Mucosa of stomach (tissue), 1 donor: Measurements from ENCODE around the gene NADSYN1.

ENCODE experiments used
- H3K27me3 ChIP-seq: one replicate; pipeline ENCODE4 v1.7.0; 2013; ENCODE audit warnings: mild to moderate bottlenecking, low read length; ENCODE audit not compliant: control insufficient read depth, insufficient read depth
- H3K36me3 ChIP-seq: one replicate; pipeline ENCODE4 v1.7.0; 2013; ENCODE audit warnings: low read length; ENCODE audit not compliant: control insufficient read depth, insufficient read depth
- H3K4me1 ChIP-seq: one replicate; pipeline ENCODE4 v1.7.0; 2013; ENCODE audit warnings: mild to moderate bottlenecking, low read length; ENCODE audit not compliant: control insufficient read depth, insufficient read depth
- H3K4me3 ChIP-seq: one replicate; pipeline ENCODE4 v1.7.0; 2013; ENCODE audit warnings: low read length
- H3K9ac ChIP-seq: one replicate; pipeline ENCODE4 v1.7.0; 2013; ENCODE audit warnings: mild to moderate bottlenecking, low read length, moderate library complexity
- H3K9me3 ChIP-seq: one replicate; pipeline ENCODE4 v1.7.0; 2013; ENCODE audit warnings: mild to moderate bottlenecking, low read length, moderate library complexity; ENCODE audit not compliant: control insufficient read depth
- donor health status: Pancreatic carcinoma.

NADSYN1 gene

DNA sequence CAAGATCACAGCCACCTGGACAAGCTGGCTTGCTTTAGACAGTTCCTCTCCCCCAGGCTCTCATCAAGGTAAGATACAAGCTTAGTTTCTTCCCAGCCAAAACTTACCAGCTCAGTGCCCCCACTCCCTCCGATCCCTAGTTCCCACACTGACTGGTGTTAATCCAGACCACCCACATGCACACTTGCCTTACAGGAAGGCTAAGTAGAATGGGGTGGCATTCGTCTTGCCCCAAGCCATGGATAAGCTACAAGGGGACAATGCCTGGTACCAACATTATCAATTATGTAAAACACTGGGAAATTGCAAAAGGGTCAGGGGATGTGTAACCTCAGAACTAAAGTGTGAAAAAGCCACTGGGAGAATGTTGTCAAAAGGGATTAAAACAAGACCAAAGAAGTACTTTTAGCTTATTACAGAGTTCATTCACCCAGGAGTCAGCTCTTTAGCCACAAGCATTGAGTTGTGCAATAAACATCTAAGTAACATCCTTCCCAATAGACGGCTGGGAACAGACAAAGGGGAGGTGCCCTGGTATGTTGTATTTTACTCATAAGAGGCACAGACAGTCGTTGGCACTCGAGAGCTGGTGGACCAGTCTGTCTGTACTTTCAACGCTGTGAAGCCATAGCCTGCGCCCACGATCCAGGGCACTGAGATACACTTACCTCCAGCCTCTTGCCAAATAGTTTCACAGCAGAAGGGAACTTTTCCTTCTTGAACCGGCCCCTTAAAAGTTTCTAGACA, 5.9 kb upstream of the NADSYN1 start:
- Histone ChIP-seq H3K36me3 (peaks cover 11% of the 10 kb centered on the region), H3K4me3 (no peak overlapping the region), H3K4me1 (peaks cover 20% of the 10 kb centered on the region)

GRCh38 chr11:71447791-71448256, 5.2 kb upstream of the NADSYN1 start:
- peak overlapping the region; percentile 83 for H3K4me3 ChIP-seq
- peaks cover 11% of the 10 kb centered on the region for H3K36me3 ChIP-seq

More for the DNA sequence above, 5.9 kb upstream of the NADSYN1 start:
- H3K27me3 ChIP-seq: no peaks in the 10 kb centered on the region
- H3K9ac ChIP-seq: peak overlapping the region; percentile 80
- H3K9me3 ChIP-seq: no peaks in the 10 kb centered on the region

GRCh38 chr11:71448257-71449171, 4.5 kb upstream of the NADSYN1 start, which contains the start of gene DHCR7:
DHCR7 (minus strand) TSS chr11:71448393; CDS start chr11:71444952, 3,441 bp downstream.
- Histone ChIP-seq H3K4me3 (peak within 1 kb of the TSS; percentile 83), H3K27me3 (no peaks in the 10 kb centered on the region), H3K4me1 (peaks cover 20% of the 10 kb centered on the region), H3K36me3 (peaks cover 7% of the 10 kb centered on the region), H3K9ac (peak within 1 kb of the TSS; percentile 80), H3K9me3 (no peaks in the 10 kb centered on the region)

More at GRCh38 chr11:71447791-71448256, 5.2 kb upstream of the NADSYN1 start:
- H3K4me1 ChIP-seq: peaks cover 20% of the 10 kb centered on the region
- H3K27me3 ChIP-seq: no peaks in the 10 kb centered on the region
- peak overlapping the region; percentile 80 for H3K9ac ChIP-seq
- no peaks in the 10 kb centered on the region for H3K9me3 ChIP-seq

DNA sequence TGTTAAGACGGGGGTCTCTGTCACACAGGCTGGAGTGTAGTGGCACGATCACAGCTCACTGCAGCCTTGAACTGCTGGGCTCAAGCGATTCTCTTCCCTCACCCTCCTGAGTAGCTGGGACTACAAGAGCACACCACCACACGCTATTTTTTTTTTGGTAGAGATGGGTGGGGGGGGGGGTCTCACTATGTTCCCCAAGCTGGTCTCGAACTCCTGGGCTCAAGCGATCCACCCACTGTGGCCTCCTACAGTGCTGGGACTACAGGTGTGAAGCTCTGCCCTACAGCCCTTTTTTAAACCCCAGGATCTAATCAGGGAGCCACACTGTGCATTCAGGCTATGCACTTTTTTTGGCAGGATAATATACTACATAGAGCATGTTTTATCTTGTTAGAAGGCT, 3.4 kb upstream of the NADSYN1 start:
- no peaks in the 10 kb centered on the region for H3K27me3 ChIP-seq
- H3K36me3 ChIP-seq: no peaks in the 10 kb centered on the region
- peaks cover 28% of the 10 kb centered on the region for H3K4me1 ChIP-seq
- no peaks in the 10 kb centered on the region for H3K9me3 ChIP-seq
- peak overlapping the region; percentile 80 for H3K9ac ChIP-seq
- no peak overlapping the region for H3K4me3 ChIP-seq

GRCh38 chr11:71450507-71450906, 2.5 kb upstream of the NADSYN1 start:
- Histone ChIP-seq H3K27me3 (no peaks in the 10 kb centered on the region), H3K9me3 (no peaks in the 10 kb centered on the region), H3K36me3 (no peaks in the 10 kb centered on the region), H3K9ac (no peak overlapping the region), H3K4me1 (peaks cover 34% of the 10 kb centered on the region), H3K4me3 (no peak overlapping the region)

DNA sequence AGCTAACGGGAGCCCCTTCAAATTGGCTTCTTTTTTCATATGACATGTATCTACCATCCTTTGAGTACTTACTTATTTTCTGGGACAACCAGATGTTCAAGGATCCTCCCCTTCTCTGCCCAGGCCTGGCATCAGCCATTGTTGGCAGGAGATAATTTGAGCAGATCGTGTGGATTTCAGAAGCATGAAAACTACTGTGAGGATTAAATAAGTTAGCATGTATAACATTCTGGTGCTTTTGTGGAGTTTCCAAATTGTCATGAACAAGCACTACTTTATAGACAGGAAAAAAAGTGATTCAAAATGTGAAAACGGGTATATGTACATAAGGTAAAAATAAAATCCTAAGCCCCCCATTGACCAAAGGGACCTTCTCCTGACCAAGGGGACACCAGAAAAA, 2.1 kb upstream of the NADSYN1 start:
- H3K4me3 ChIP-seq: no peak overlapping the region
- H3K27me3 ChIP-seq: no peaks in the 10 kb centered on the region
- H3K9ac ChIP-seq: no peak overlapping the region
- peaks cover 34% of the 10 kb centered on the region for H3K4me1 ChIP-seq
- H3K9me3 ChIP-seq: no peaks in the 10 kb centered on the region
- peaks cover 2% of the 10 kb centered on the region for H3K36me3 ChIP-seq

- peaks cover 34% of the 10 kb centered on the region for H3K4me1 ChIP-seq
- no peak overlapping the region for H3K4me3 ChIP-seq
- H3K27me3 ChIP-seq: no peaks in the 10 kb centered on the region
- no peaks in the 10 kb centered on the region for H3K9me3 ChIP-seq
- peaks cover 9% of the 10 kb centered on the region for H3K36me3 ChIP-seq
- H3K9ac ChIP-seq: peak overlapping the region; percentile 16
Observed at GRCh38 chr11:71451596-71452198, 1.3 kb upstream of the NADSYN1 start.

GRCh38 chr11:71452199-71453036, 585 bp upstream of the NADSYN1 start:
- H3K36me3 ChIP-seq: peaks cover 15% of the 10 kb centered on the region
- peaks cover 26% of the 10 kb centered on the region for H3K4me1 ChIP-seq
- no peaks in the 10 kb centered on the region for H3K9me3 ChIP-seq
- peak overlapping the region; percentile 75 for H3K4me3 ChIP-seq
- peak overlapping the region; percentile 59 for H3K9ac ChIP-seq
- H3K27me3 ChIP-seq: no peaks in the 10 kb centered on the region

DNA sequence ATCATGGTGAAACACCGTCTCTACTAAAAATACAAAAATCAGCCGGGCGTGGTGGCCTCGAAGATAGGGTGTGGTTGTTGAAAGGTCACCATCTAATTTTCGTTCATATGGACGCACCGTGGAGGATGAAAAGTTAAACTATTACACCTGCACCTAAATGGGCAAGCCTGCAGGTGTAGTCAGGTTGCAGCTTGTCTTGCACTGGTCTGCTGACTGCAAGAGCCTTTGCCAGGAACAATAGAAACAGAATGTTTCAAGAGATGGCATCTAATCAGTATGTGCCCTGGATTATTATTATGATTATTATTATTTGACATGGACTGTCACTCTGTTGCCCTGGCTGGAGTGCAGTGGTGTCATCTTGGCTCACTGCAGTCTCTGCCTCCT, 908 bp downstream of the NADSYN1 start:
- Histone ChIP-seq H3K4me1 (peaks cover 23% of the 10 kb centered on the region), H3K36me3 (peaks cover 20% of the 10 kb centered on the region), H3K4me3 (peak overlapping the region; percentile 94), H3K27me3 (no peaks in the 10 kb centered on the region), H3K9ac (peak overlapping the region; percentile 86), H3K9me3 (no peaks in the 10 kb centered on the region)

DNA sequence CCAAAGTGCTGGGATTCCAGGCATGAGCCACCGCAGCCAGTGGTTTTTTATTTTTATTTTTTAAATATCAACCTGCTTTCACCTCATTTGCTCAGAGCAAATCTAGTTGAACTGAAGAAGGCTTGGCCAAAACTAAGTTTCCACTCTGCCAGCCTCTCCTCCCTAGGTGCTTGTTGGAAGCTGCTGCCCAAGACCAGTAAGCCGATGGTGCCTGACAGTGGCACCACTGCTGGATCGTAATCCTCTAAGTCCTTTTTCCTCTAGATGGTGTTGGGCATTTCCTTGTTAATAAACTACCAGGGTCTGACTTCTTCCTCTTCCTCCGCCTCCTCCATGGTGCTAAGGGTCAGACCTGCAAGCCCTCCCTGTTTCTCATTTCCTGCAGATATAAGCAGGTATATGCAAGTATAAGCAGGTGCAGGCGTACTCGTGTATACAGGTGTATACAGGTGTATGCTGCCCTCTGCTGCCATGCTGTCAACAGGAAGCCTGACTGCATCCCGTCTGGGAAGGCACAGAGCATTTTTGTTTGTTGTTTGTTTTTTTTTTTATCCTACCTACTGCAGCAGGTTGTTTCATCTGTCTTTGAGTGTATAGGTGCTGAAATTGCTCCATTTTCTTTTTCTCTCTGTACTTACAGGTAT, 1.6 kb downstream of the NADSYN1 start:
- no peaks in the 10 kb centered on the region for H3K9me3 ChIP-seq
- H3K36me3 ChIP-seq: peaks cover 27% of the 10 kb centered on the region
- H3K4me3 ChIP-seq: no peak overlapping the region
- H3K9ac ChIP-seq: no peak overlapping the region
- no peaks in the 10 kb centered on the region for H3K27me3 ChIP-seq
- H3K4me1 ChIP-seq: peaks cover 20% of the 10 kb centered on the region

- no peak overlapping the region for H3K9ac ChIP-seq
- peaks cover 31% of the 10 kb centered on the region for H3K36me3 ChIP-seq
- peaks cover 19% of the 10 kb centered on the region for H3K4me1 ChIP-seq
- no peaks in the 10 kb centered on the region for H3K9me3 ChIP-seq
- no peaks in the 10 kb centered on the region for H3K27me3 ChIP-seq
- no peak overlapping the region for H3K4me3 ChIP-seq
Observed at GRCh38 chr11:71456294-71456693, 3.3 kb downstream of the NADSYN1 start.
